Measurements from ENCODE around the gene ABHD2. TPM values are rescaled to one million over a fixed set of nuclear protein-coding genes. Genes with fewer than 3 reads are reported as not detected.

ABHD2 gene
- total RNA-seq, 1 experiment from 2014 or later, result 15.6 TPM

DNA sequence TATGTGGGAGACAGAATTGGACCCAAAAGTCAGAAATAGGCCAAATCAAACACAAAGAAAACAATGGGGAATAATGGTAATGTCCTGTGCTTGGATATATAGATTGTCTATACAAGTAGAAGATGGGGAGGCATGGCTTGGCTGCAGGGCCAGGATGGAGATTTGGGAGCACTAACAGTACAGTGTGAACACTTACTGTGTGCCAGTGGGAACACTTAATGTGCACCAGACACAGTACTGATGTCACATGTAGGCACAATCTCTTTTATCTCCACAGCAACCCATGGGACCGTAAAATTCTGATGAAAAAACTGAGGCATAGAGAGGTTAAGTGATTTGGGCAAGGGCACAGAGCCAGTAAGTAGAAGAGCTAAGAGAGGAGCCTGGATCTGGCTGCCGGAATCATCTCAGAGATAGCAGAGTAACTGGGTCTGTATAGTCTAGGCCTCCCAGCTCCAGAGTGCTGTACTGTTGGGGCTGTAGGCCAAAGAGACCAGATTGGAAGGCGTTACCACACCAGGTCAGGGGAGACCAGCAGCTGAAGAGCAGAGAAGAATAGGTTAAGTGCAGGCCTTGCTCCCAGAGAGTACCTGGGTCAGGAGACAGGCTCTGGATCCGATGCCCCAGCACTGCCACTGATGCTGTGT is 69.8 kb downstream of the ABHD2 start:
- Histone ChIP-seq H3K23me2 (ENCODE audit: insufficient read length, low read depth, low read length, poor library complexity, severe bottlenecking) (no peaks in the 10 kb centered on the region), H3K4me2 (ENCODE audit: insufficient read depth, insufficient read length, low read length) (no peak overlapping the region), H2BK15ac (ENCODE audit: low read depth, low read length) (no peak overlapping the region), H3K27ac (ENCODE audit: insufficient read length, low read depth, low read length) (no peak overlapping the region), H3K79me1 (ENCODE audit: insufficient read depth, low read depth, low read length, poor library complexity, severe bottlenecking) (no peaks in the 10 kb centered on the region), H2BK20ac (ENCODE audit: low read depth, low read length, poor library complexity, severe bottlenecking) (no peak overlapping the region), H3K23ac (ENCODE audit: insufficient read length, low read depth, low read length) (no peak overlapping the region), H3K4me1 (ENCODE audit: insufficient read depth, low read length) (no peaks in the 10 kb centered on the region), H3K14ac (ENCODE audit: insufficient read depth, low read length) (no peak overlapping the region), H3K4ac (ENCODE audit: low read depth, low read length) (no peak overlapping the region), H3T11ph (ENCODE audit: low read length) (no peak overlapping the region), H4K5ac (ENCODE audit: insufficient read length, low read depth, low read length) (no peak overlapping the region), H3K56ac (ENCODE audit: insufficient read length, low read depth, low read length) (no peak overlapping the region), H3K79me2 (ENCODE audit: insufficient read depth, low read length) (no peaks in the 10 kb centered on the region), H4K91ac (ENCODE audit: insufficient read length, low read depth, low read length) (no peak overlapping the region), H2BK120ac (ENCODE audit: low read depth, low read length, poor library complexity, severe bottlenecking) (no peak overlapping the region), H4K20me1 (ENCODE audit: control insufficient read depth, insufficient read depth, insufficient read length) (no peaks in the 10 kb centered on the region), H3K27me3 (ENCODE audit: insufficient read depth, low read length) (no peaks in the 10 kb centered on the region), H2BK5ac (ENCODE audit: insufficient read length, low read length) (no peak overlapping the region), H2BK12ac (ENCODE audit: insufficient read length, low read depth, low read length) (no peak overlapping the region), H3K9me3 (ENCODE audit: control insufficient read depth, low read depth, low read length) (no peaks in the 10 kb centered on the region), H4K8ac (replicated peaks; ENCODE audit: insufficient read length, low read depth, low read length) (no peak overlapping the region), H3K9ac (ENCODE audit: extremely low read depth, insufficient read length, low read length) (no peak overlapping the region), H3K18ac (ENCODE audit: insufficient read length, low read depth, low read length) (no peak overlapping the region), H2AK5ac (ENCODE audit: insufficient read length, low read length) (no peak overlapping the region), H2AFZ (ENCODE audit: low read length) (no peak overlapping the region)
- H3K4me3 Mint-ChIP-seq, result no peak overlapping the region
- H3K27ac Mint-ChIP-seq, result no peak overlapping the region
- DNase-seq, result no peak
- no peak for TF ChIP-seq CTCF (conservative IDR thresholded peaks at IDR 0.05)
- no peaks in the 10 kb centered on the region for H3K9me3 Mint-ChIP-seq
- no peaks in the 10 kb centered on the region for H3K4me1 Mint-ChIP-seq
- no peaks in the 10 kb centered on the region for H3K27me3 Mint-ChIP-seq (ENCODE audit: low read depth)
- no CpG with 5 or more reads among the region's 4 CpGs for WGBS (ENCODE audit: extremely low coverage, insufficient read length, low lambda C conversion rate)
- peaks cover 14 to 16% (median 15%) of the 10 kb centered on the region in 3 experiments; a peak in 5 of 7 replicates for H3K36me3 Mint-ChIP-seq (ENCODE audit: insufficient read depth in 1 of 3, low read depth in 3 of 3)
